C4-2B (cell line): Measurements from ENCODE around the gene CPLANE1.
"Not testable (repeated sequence)": the region's sequence is repeated elsewhere in the genome, so short reads cannot be mapped to it uniquely, and the experiment has no call there.

Experiments
- ZFX ChIP-seq: fragments of 450-650 bp; IDR thresholded peaks from 2 replicates; pipeline ENCODE4 v1.6.1; 2017
- TF ChIP-seq, protein P1 (sequence below): fragments of 450-650 bp; conservative IDR thresholded peaks from 2 replicates; pipeline ENCODE4 v1.5.1; 2017; ENCODE audit warnings: mild to moderate bottlenecking

DNA sequence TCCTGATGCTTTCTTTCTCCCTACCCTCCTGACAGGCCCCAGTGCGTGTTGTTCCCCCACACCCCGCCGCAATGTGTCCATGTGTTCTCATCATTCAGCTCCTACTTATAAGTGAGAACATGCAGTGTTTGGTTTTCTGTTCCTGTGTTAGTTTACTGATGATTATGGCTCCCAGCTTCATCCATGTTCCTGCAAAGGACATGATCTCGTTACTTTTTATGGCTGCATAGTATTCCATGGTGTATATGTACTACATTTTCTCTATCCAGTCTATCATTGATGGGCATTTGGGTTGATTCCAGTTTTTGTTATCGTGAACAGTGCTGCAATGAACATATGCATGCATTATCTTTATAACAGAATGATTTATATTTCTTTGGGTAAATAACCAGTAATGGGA, 149.9 kb downstream of the CPLANE1 start:
- TF ChIP-seq, protein P1, sequence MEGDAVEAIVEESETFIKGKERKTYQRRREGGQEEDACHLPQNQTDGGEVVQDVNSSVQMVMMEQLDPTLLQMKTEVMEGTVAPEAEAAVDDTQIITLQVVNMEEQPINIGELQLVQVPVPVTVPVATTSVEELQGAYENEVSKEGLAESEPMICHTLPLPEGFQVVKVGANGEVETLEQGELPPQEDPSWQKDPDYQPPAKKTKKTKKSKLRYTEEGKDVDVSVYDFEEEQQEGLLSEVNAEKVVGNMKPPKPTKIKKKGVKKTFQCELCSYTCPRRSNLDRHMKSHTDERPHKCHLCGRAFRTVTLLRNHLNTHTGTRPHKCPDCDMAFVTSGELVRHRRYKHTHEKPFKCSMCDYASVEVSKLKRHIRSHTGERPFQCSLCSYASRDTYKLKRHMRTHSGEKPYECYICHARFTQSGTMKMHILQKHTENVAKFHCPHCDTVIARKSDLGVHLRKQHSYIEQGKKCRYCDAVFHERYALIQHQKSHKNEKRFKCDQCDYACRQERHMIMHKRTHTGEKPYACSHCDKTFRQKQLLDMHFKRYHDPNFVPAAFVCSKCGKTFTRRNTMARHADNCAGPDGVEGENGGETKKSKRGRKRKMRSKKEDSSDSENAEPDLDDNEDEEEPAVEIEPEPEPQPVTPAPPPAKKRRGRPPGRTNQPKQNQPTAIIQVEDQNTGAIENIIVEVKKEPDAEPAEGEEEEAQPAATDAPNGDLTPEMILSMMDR = not testable (repeated sequence)
- not testable (repeated sequence) for TF ChIP-seq ZFX
